Activated CD8-positive, alpha-beta memory T cell treated with anti-CD3 and anti-CD28 coated beads for 1 hour (primary cell): ENCODE measurements around the gene TBC1D30.
"Not testable (repeated sequence)": the region's sequence is repeated elsewhere in the genome, so short reads cannot be mapped to it uniquely, and the experiment has no call there.

ENCODE experiments used
- DNase-seq, 2 donors: peaks; one replicate each; pipeline ENCODE4 v3.0.0-alpha.2; 2020; ENCODE audit warnings: low read depth in 1 of 2; ENCODE audit errors: extremely low read depth in 1 of 2

Gene TBC1D30

GRCh38 chr12:64806173-64806572 is 18.3 kb upstream of the TBC1D30 start:
- no peak for DNase-seq

DNA sequence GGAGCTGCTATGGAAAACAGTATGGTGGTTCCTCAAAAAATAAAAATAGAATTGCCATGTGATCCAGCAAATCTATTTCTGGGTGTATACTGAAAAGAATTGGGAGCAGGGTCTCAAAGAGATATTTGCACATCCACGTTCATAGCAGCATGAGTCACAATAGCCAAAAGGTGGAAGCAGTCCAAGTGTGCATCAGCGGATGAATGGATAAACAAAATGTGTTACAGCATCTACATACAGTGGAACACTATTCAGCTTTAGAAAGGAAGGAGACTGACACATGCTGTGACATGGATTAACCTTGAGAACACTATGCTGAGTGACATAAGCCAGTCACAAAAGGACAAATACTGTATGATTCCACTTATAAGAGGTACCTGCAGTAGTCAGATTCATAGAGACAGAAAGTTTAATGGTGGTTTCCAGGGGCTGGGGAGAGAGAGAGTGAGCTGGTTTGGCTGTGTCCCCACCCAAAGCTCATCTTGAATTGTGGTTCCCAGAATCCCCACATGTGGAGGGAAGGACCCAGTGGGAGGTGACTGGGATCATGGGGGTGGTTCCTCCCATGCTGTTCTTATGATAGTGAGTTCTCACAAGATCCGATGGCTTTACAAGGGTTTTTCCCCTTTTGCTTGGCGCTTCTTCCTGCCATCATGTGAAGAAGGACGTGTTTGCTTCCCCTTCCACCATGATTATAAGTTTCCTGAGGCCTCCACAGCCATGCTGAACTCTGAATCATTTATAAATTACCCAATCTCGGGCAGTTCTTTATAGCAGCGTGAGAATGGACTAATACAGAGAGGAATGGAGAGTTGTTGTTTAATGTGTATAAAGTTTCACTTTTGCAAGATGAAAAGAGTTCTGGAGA is 17.6 kb upstream of the TBC1D30 start:
- no peak for DNase-seq

DNA sequence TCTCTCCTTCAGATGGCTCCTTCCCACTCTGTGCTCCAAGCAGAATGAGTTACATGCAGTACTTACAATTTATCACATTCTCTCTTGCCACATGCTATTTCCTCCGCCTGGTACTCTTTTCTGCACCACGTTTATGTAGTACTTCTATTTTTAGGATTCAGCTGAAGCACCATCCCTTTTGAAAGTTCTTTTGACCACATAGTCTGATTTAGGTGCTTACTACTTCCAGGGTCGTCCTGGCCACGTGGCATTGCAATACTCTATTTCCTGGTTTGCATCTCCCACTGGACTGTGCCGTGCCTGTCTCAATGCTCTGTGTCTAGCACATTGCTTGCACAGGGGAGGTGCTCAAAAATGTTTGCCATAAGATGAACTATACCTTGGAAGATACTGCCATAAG is 16.3 kb upstream of the TBC1D30 start:
- DNase-seq = no peak

GRCh38 chr12:64810831-64811230 is 13.6 kb upstream of the TBC1D30 start:
- DNase-seq = no peak

- no peak for DNase-seq
Measured at GRCh38 chr12:64813723-64814122, 10.7 kb upstream of the TBC1D30 start.

DNA sequence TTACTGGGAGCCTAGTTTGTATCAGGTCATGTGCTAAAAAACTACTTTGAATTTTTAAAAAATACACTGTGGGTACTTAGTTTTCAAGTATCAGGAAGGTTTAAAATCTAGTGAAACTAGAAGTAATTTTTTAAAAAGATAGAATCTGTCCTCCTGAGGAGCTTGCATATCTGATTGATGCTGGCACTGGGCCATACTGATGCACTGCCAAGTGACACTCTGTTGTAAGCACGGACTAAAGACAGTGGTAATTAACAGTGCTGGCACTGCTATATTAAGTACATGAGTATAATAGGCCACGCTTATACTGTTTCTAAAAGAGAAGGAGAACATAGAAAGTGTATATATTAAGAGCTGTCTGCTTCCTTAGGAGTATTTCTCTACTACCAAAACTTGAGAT is 10.0 kb upstream of the TBC1D30 start:
- DNase-seq = no peak

- no peak for DNase-seq
Measured at GRCh38 chr12:64819816-64820402, 4.5 kb upstream of the TBC1D30 start.

GRCh38 chr12:64820593-64820992 is 3.9 kb upstream of the TBC1D30 start:
- DNase-seq = no peak

DNA sequence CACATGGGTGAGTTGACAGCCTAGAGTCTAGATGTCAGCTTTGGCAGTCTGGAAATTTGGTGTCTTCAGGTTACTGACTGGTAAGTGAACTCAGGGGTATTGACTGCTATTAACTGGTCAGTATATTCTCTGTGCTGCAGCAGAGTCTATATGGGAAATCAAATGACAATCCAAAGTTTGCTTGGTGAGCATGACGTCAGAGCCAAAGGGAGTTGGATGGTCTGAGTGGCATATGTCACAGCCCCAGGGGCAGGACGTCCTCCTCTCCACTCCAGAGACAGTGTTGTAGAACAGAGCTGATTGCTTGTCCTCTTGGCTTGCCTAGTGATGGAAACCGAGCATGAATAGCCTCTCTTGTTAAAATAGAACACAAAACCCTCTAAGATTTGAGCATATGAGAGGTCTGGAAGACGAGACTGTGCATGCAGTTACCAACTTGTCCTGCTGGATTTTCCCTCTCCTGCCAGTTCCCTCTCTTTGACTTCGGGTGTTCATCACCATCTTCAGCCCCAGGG is 3.3 kb upstream of the TBC1D30 start:
- DNase-seq = no peak

DNA sequence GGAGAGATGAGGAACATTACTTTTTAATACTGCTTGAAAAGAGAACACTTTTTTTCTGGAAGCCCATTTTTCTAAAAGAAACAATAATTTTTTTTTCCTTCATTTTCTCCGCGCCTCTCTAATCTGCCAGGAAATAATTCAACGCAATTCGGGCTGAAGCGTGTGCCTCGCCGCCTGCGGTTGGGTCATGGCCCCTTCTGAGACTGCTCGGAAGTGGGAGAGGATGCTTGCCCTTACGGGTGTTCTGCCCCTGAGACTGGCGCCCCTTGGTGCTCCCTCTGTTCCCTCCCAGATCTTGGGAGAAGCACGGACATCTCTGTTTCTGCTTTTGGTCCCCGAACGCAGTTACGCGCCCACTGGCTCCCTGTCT is 332 bp upstream of the TBC1D30 start:
- DNase-seq = no peak

- DNase-seq = no peak
Measured at GRCh38 chr12:64825143-64826021, 935 bp downstream of the TBC1D30 start.

DNA sequence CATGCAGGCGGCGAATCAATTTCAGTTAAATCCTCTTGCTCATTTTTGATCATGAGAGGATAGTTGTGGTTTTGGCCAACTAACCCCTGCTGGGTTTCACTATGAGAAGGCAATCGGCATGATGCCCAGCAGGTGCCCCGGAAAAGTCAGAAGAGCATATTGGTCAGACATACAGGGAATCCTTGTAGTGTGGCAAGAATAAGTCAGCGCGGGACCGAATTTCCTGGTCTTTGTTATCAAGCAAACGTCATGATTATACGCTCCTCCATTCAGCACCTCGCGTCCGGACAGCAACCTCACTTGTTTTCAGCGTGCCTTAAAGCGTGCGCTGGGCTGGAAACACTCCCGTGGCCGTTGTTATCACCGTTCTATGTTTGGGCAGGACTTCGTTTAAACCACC is 1.8 kb downstream of the TBC1D30 start:
- DNase-seq = peak in 1 of 2 donors; percentile 16

- DNase-seq = no peak
Measured at GRCh38 chr12:64828713-64829112, 4.3 kb downstream of the TBC1D30 start.

DNA sequence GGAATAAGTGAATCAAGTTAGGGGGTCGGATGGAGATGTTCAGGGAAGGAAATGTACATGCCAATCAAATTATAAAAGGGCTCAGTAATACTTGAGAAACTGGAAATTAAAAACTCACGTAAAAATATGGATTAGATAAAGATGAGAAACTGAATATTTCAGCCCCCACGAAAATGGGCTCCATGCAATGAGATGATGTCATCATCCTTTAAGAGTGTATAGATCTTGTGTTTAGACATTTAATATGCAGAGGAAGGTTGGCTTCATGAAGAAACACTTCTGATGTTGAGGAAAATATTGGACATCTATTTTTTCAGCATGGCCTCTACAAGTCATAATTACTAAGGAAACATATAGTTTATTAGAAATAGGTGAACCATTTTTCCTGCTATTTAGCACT is 9.5 kb downstream of the TBC1D30 start:
- no peak for DNase-seq

GRCh38 chr12:64835901-64836300 is 11.5 kb downstream of the TBC1D30 start:
- DNase-seq = no peak

DNA sequence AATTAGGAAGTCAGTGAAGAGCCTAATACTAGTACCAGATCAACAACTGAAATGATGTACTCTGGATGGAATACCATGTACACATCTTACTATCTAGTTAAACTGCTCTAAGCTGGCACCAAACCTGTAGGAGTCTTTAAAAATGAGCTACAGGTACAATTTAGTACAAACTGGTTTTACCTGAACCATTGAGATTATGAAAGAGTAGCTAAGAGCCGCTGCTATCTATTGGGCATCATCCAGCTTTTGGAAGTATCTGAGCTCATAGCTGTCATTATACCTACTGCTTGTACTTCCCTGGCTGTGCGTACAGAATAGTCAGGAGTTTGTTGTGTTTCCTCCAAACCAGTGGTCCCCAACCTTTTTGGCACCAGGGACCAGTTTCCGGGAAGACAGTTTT is 12.4 kb downstream of the TBC1D30 start:
- no peak for DNase-seq

DNA sequence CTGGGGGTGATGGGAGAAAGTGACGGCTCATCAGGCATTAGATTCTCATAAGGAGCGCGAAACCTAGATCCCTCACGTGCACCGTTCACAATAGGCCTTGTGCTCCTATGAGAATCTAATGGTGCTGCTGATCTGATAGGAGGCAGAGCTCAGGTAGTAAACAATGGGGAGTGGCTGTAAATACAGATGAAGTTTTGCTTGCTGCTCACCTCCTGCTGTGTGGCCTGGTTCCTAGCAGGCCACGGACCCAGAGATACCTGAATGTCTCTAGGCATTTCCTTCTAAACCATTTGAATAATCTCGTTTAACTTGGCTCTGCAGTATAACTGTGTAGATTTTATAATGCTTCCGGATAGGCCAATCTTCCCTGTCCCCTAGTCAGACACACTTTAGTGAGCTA is 13.0 kb downstream of the TBC1D30 start:
- no peak for DNase-seq

GRCh38 chr12:64840119-64840518 is 15.7 kb downstream of the TBC1D30 start:
- no peak for DNase-seq

DNA sequence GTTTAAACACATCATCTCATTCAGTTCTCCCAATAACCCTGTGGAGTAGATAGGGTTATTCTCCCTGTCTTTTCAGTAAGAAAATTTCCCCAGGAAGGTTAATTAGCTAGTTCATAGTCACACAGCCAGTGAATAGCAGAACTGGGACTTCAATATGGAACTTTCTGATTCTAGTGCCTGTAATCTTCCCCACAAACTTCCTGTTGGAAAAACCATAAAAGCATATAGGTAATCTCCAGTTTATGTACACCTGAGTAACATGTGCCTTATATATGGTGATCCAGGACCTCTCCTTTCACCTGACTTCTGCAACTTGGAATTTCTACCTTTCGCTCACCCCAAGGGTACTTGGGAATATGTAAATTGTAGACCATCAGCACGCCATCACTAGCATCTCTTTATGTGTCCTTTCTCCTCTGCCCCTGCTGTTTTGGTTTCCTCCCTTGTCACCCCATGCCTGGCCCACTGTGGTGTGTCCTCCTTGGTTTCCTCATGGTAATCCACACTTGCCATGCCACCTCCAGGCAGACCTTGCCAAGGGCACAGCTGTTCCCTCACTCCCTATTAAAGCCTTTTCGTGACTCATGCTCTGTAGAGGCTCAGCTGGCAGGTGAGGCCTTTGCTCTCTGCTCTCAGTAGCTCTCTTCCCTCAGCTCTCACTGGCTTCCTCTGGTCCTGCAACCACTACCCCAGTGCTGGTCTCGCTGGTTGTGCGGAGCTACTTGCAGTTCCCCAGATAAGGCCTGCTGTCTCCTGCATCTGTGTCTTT is 16.7 kb downstream of the TBC1D30 start:
- DNase-seq = no peak

DNA sequence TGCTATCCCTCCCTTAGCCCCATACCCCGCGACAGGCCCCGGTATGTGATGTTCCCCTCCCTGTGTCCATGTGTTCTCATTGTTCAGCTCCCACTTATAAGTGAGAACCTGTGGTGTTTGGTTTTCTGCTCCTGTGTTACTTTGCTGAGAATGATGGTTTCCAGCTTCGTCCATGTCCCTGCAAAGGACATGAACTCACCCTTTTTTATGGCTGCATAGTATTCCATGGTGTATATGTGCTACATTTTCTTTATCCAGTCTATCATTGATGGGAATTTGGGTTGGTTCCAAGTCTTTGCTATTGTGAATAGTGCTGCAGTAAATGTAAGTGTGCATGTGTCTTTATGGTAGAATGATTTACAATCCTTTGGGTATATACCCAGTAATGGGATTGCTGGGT is 24.0 kb downstream of the TBC1D30 start:
- DNase-seq = not testable (repeated sequence)
